A549 (cell line): Measurements from ENCODE around the gene FOXP3. TPM values are rescaled to one million over a fixed set of nuclear protein-coding genes. Genes with fewer than 3 reads are reported as not detected.

Experiments used
- ATAC-seq, 2 experiments: fragments of 200-7000 bp in 1 of 2; fragments of >200 bp in 1 of 2; cut with Nextera tagmentation in 1 of 2; cut with Tn5 transposase in 1 of 2; 3 replicates each; pipeline versions ENCODE4 v1.8.0 to v1.9.1; 2018 to 2020; ENCODE audit warnings: mild to moderate bottlenecking in 1 of 2, moderate library complexity in 1 of 2
- CTCF ChIA-PET: fragments of 300-600 bp; sonication (Branson Sonifier 250); formaldehyde crosslinking; extraction: SDS; loops from one replicate; lab custom pipeline; 2021; ENCODE audit warnings: antibody characterized with exemption, inconsistent platforms; lab: Yijun Ruan, JAX
- POLR2A ChIA-PET: fragments of 350-600 bp; formaldehyde crosslinking; extraction: SDS; loops from one replicate; lab custom pipeline; 2021; ENCODE audit warnings: antibody characterized with exemption, inconsistent platforms; lab: Yijun Ruan, JAX
- DNase-seq, 2 experiments: peaks; one replicate each; pipeline versions ENCODE4 v3.0.0 to v3.0.0-alpha.2; 2011 to 2016; ENCODE audit warnings: low read depth in 1 of 2, low spot score in 1 of 2
- FAIRE-seq: peaks from 2 replicates; lab custom pipeline; 2011; peaks lifted over from hg19 to GRCh38; lab: Jason Lieb, UNC
- H3K27ac ChIP-seq, 2 experiments: fragments of >200 bp; sonication (Bioruptor Twin); formaldehyde crosslinking; 3 replicates each; pipeline ENCODE4 v1.5.1; 2016 to 2017
- H3K4me1 ChIP-seq: fragments of >200 bp; sonication (Bioruptor Twin); formaldehyde crosslinking; 3 replicates; pipeline ENCODE4 v1.6.1; 2016
- H3K4me2 ChIP-seq: fragments of >200 bp; sonication (Bioruptor Twin); formaldehyde crosslinking; 3 replicates; pipeline ENCODE4 v1.6.1; 2016
- H3K4me3 ChIP-seq: fragments of >200 bp; sonication (Bioruptor Twin); formaldehyde crosslinking; 3 replicates; pipeline ENCODE4 v1.5.1; 2016
- H3K9me3 ChIP-seq: fragments of >200 bp; sonication (Bioruptor Twin); formaldehyde crosslinking; 3 replicates; pipeline ENCODE4 v1.6.1; 2016
- ATOH8 ChIP-seq: fragments of 250-450 bp; sonication (Bioruptor Pico); IDR thresholded peaks from 2 replicates; pipeline ENCODE4 v1.5.0; 2020; ENCODE audit warnings: low read depth, mild to moderate bottlenecking, moderate library complexity
- CHD2 ChIP-seq: fragments of 150-350 bp; IDR thresholded peaks from 2 replicates; pipeline ENCODE4 v1.6.1; 2014; ENCODE audit warnings: low read length; ENCODE audit not compliant: partially characterized antibody
- CTCF ChIP-seq: fragments of >200 bp; sonication (Bioruptor Twin); formaldehyde crosslinking; IDR thresholded peaks from 3 replicates; pipeline ENCODE4 v1.5.1; 2016
- E2F6 ChIP-seq: IDR thresholded peaks from 2 replicates; pipeline ENCODE4 v1.6.1; 2012; ENCODE audit warnings: low read depth, borderline replicate concordance
- EHMT2 ChIP-seq: fragments of 200-600 bp; sonication (generic); IDR thresholded peaks from 2 replicates; pipeline ENCODE4 v1.6.1; 2016; ENCODE audit warnings: antibody characterized with exemption, low read depth, mild to moderate bottlenecking, moderate library complexity
- ESRRA ChIP-seq: fragments of 150-350 bp; IDR thresholded peaks from 2 replicates; pipeline ENCODE4 v1.6.1; 2014; ENCODE audit warnings: mild to moderate bottlenecking, low read length, borderline replicate concordance
- HOXA7 ChIP-seq: fragments of 250-450 bp; sonication (Bioruptor Pico); IDR thresholded peaks from 2 replicates; pipeline ENCODE4 v1.5.0; 2020; ENCODE audit warnings: mild to moderate bottlenecking, moderate library complexity
- HOXB5 ChIP-seq: fragments of 250-450 bp; sonication (Bioruptor Pico); IDR thresholded peaks from 2 replicates; pipeline ENCODE4 v1.5.0; 2020; ENCODE audit warnings: mild to moderate bottlenecking, moderate library complexity
- MAFK ChIP-seq: fragments of 450-650 bp; IDR thresholded peaks from 2 replicates; pipeline ENCODE4 v1.6.1; 2014; ENCODE audit not compliant: partially characterized antibody
- NFE2L2 ChIP-seq: fragments of 150-350 bp; conservative IDR thresholded peaks from 2 replicates; pipeline ENCODE4 v1.6.1; 2014; ENCODE audit warnings: low read length
- NPAS2 ChIP-seq: fragments of 250-450 bp; sonication (Bioruptor Pico); IDR thresholded peaks from 2 replicates; pipeline ENCODE4 v1.8.0; 2022; ENCODE audit warnings: mild to moderate bottlenecking, moderate library complexity, borderline replicate concordance
- PHF8 ChIP-seq: fragments of 200-600 bp; sonication (generic); IDR thresholded peaks from 2 replicates; pipeline ENCODE4 v1.6.1; 2016; ENCODE audit warnings: low read depth, mild to moderate bottlenecking, antibody characterized with exemption, moderate library complexity, borderline replicate concordance
- RAD21 ChIP-seq, 2 experiments: fragments of >200 bp in 1 of 2; sonication (Bioruptor Twin) in 1 of 2; formaldehyde crosslinking in 1 of 2; IDR thresholded peaks in 1 of 2; conservative IDR thresholded peaks in 1 of 2; 2 replicates in 1 of 2; 3 replicates in 1 of 2; pipeline ENCODE4 v1.6.1; 2012 to 2018; ENCODE audit warnings: inconsistent platforms in 1 of 2
- RARB ChIP-seq: fragments of 250-450 bp; sonication (Bioruptor Pico); IDR thresholded peaks from 2 replicates; pipeline ENCODE4 v1.8.0; 2021; ENCODE audit warnings: mild to moderate bottlenecking, moderate library complexity
- REST ChIP-seq: fragments of 200-600 bp; sonication (generic); IDR thresholded peaks from 2 replicates; pipeline ENCODE4 v1.6.1; 2016; ENCODE audit warnings: antibody characterized with exemption, mild to moderate bottlenecking, moderate library complexity
- SMC3 ChIP-seq: fragments of >200 bp; sonication (Bioruptor Twin); formaldehyde crosslinking; IDR thresholded peaks from 3 replicates; pipeline ENCODE4 v1.6.1; 2018; ENCODE audit warnings: inconsistent platforms
- SREBF2 ChIP-seq: fragments of 450-650 bp; IDR thresholded peaks from 2 replicates; pipeline ENCODE4 v1.6.1; 2014; ENCODE audit warnings: mild to moderate bottlenecking, moderate library complexity
- TP53 ChIP-seq: fragments of 250-450 bp; sonication (Bioruptor Pico); IDR thresholded peaks from 2 replicates; pipeline ENCODE4 v1.5.0; 2021; ENCODE audit warnings: mild to moderate bottlenecking, moderate library complexity
- ZNF302 ChIP-seq: fragments of 250-450 bp; sonication (Bioruptor Pico); IDR thresholded peaks from 2 replicates; pipeline ENCODE4 v1.9.0; 2021; ENCODE audit warnings: inconsistent platforms, mild to moderate bottlenecking, moderate library complexity
- WGBS: methylation state at CpG from one replicate; pipeline ENCODE4 v1.1.6; 2017; ENCODE audit errors: missing lambda C conversion rate; 5-methylcytosine and 5-hydroxymethylcytosine counted together
- polyA plus RNA-seq, 4 experiments: library from polyadenylated mRNA; depleted of rRNA in 3 of 4; stranded (reverse); fragments of >200 nt; fragmentation: RNase III in 1 of 4; extraction: RNeasy Plus Mini Kit Qiagen cat#74134 plus additional on column Dnase treatment in 1 of 4; gene quantifications; 2 replicates in 3 of 4; 3 replicates in 1 of 4; pipeline ENCODE4 v1.2.3, GENCODE V29; 2011 to 2017

Gene FOXP3
- polyA plus RNA-seq, 2 of the 4 experiments (the other 2 are of a cell fraction) = 0.04 to 0.13 TPM

GRCh38 chrX:49277535-49277830 lies 13.0 kb upstream of the FOXP3 start:
- TF ChIP-seq CTCF = no peak
- no peak for TF ChIP-seq NPAS2 (CRISPR knock-in tag)
- no peak for TF ChIP-seq ESRRA
- TF ChIP-seq RARB (CRISPR knock-in tag) = no peak
- TF ChIP-seq HOXA7 (CRISPR knock-in tag) = no peak
- TF ChIP-seq REST = no peak
- TF ChIP-seq PHF8 = no peak
- TF ChIP-seq ZNF302 = no peak
- TF ChIP-seq RAD21 (conservative IDR thresholded peaks at IDR 0.05 in 1 of 2, IDR thresholded peaks at IDR 0.05 in 1 of 2) = no peak
- no peak for TF ChIP-seq E2F6
- TF ChIP-seq CHD2 = no peak
- no peak for TF ChIP-seq SMC3
- no peak for TF ChIP-seq TP53 (CRISPR knock-in tag)
- no peak for TF ChIP-seq EHMT2
- no peak for TF ChIP-seq ATOH8 (CRISPR knock-in tag)
- ChIA-PET POLR2A (no interaction called here), CTCF (interaction anchor here (1.9 kb wide), 1 partner anchor 85 kb away, joined by 5 read pairs; no protein-coding TSS in a partner anchor)
- 95% methylated on average over 3 of the region's 3 CpGs for WGBS
- FAIRE-seq = no peak
- Histone ChIP-seq H3K9me3 (no peaks in the 10 kb centered on the region), H3K4me1 (peaks cover 4% of the 10 kb centered on the region; the same call in 1 of the 3 replicates), H3K4me2 (no peak overlapping the region), H3K4me3 (no peak overlapping the region), H3K27ac (no peak overlapping the region)
- ATAC-seq = no peak
- DNase-seq = no peak

GRCh38 chrX:49276671-49277534 lies 12.4 kb upstream of the FOXP3 start:
- Histone ChIP-seq H3K27ac (no peak overlapping the region), H3K4me2 (no peak overlapping the region), H3K9me3 (no peaks in the 10 kb centered on the region), H3K4me1 (peaks cover 9% of the 10 kb centered on the region; the same call in 2 of the 3 replicates), H3K4me3 (no peak overlapping the region)
- TF ChIP-seq SREBF2 (no peak), ZNF302 (no peak), NFE2L2 (no peak), EHMT2 (no peak), CHD2 (no peak), ATOH8 (CRISPR knock-in tag) (no peak), HOXB5 (CRISPR knock-in tag) (no peak), MAFK (no peak), SMC3 (no peak)
- DNase-seq (no peak), FAIRE-seq (no peak), ATAC-seq (no peak; a peak in 1 of 6 replicates)
- CTCF ChIA-PET = interaction anchor here (1.4 to 1.9 kb wide), 3 partner anchors 15 to 121 kb away, joined by 3 to 5 read pairs (median 5); no protein-coding TSS in a partner anchor
- WGBS = 86% methylated on average over 17 of the region's 19 CpGs
- POLR2A ChIA-PET = interaction anchor here (1.6 kb wide), 1 partner anchor 86 kb away, joined by 6 read pairs; no protein-coding TSS in a partner anchor
